BJ (cell line): ENCODE data around the gene GALNT7. TPM values are rescaled to one million over a fixed set of nuclear protein-coding genes. Genes with fewer than 3 reads are reported as not detected.
A peak's percentile ranks its signal among the peaks of the same experiment; 100 is the strongest.

Experiments
- CTCF ChIA-PET: fragments of 350-600 bp; formaldehyde crosslinking; extraction: SDS; loops from one replicate; lab custom pipeline; 2021; ENCODE audit warnings: antibody characterized with exemption, inconsistent platforms; lab: Yijun Ruan, JAX
- POLR2A ChIA-PET: fragments of 300-600 bp; sonication (Branson Sonifier 250); formaldehyde crosslinking; extraction: SDS; loops from one replicate; lab custom pipeline; 2021; ENCODE audit warnings: antibody characterized with exemption; lab: Charles Lee
- DNase-seq: peaks from one replicate; pipeline ENCODE4 v3.0.0-alpha.2; 2011; ENCODE audit warnings: low read depth
- H3K27me3 ChIP-seq: 2 replicates; pipeline ENCODE4 v1.6.0; 2011; ENCODE audit warnings: low read length; ENCODE audit not compliant: control insufficient read depth, insufficient read depth
- H3K36me3 ChIP-seq: 2 replicates; pipeline ENCODE4 v1.5.1; 2011; ENCODE audit warnings: low read length; ENCODE audit not compliant: control insufficient read depth, insufficient read depth
- H3K4me3 ChIP-seq: 2 replicates; pipeline ENCODE4 v1.5.1; 2011; ENCODE audit warnings: low read depth, mild to moderate bottlenecking, control low read depth, low read length
- polyA plus RNA-seq: library from polyadenylated mRNA; depleted of rRNA; stranded (reverse); fragments of >200 nt; gene quantifications from 2 replicates; pipeline ENCODE4 v1.2.3, GENCODE V29; 2011
- TF ChIP-seq, protein P1 (sequence below): IDR thresholded peaks from 2 replicates; pipeline ENCODE4 v1.5.1; 2011; ENCODE audit warnings: low read depth, mild to moderate bottlenecking, control low read depth, inconsistent platforms, low read length, moderate library complexity; ENCODE audit not compliant: insufficient read depth

Gene GALNT7
- polyA plus RNA-seq, 1 experiment = 6.3 TPM

DNA sequence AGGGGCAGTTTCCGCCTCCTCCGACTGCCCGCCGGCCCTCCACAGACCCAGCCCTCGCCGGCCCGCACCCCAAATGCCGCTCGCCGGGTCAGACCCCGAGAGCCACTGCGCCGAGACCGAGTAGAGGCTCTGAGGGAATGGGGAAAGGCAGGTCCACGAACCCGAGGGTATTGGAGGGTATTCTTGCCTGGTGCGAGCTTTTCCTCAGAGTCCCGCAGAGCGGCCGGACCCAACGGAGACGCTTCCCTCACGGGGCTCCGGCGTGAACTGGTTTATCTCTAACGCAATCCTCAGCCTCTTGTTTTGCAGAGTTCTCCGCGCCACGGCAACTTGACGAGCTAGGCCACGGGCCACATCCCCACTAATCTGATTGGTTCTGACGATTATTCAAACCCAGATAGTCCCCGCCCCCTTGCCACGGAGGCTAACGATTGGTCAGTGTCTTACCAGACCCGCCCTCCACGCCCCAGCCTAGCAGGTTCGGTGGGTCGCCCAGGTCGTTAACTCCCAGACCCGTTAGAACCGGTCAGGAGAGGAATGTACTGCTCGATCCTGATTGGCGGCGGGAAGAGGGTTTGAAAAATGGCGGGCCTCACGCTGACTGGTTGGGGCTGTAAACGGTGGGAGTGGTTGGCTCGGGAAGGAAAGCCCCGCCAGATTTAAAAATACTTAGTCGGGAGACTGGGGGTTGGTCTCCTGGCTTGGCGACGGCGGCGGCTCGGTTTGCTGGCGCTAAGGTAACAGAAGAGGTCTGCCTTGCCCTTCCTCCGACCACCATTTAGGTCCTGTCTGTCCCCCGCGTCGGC is 165.7 kb downstream of the GALNT7 start, which contains the start of gene HMGB2:
TSS of gene HMGB2 (minus strand) at position 274 of the 806 bp plus-strand sequence. CDS start 709 bp downstream, outside the sequence.
- POLR2A ChIA-PET = interaction anchor here (0.6 to 3.1 kb wide), 4 partner anchors 33 to 91 kb away, joined by 3 to 19 read pairs (median 4); partner anchors contain the start of gene SAP30
- Histone ChIP-seq H3K4me3 (peak within 1 kb of the TSS; percentile 100), H3K36me3 (no peaks in the 10 kb centered on the region; the same call in 1 of the 2 replicates), H3K27me3 (no peaks in the 10 kb centered on the region)
- TF ChIP-seq, protein P1, sequence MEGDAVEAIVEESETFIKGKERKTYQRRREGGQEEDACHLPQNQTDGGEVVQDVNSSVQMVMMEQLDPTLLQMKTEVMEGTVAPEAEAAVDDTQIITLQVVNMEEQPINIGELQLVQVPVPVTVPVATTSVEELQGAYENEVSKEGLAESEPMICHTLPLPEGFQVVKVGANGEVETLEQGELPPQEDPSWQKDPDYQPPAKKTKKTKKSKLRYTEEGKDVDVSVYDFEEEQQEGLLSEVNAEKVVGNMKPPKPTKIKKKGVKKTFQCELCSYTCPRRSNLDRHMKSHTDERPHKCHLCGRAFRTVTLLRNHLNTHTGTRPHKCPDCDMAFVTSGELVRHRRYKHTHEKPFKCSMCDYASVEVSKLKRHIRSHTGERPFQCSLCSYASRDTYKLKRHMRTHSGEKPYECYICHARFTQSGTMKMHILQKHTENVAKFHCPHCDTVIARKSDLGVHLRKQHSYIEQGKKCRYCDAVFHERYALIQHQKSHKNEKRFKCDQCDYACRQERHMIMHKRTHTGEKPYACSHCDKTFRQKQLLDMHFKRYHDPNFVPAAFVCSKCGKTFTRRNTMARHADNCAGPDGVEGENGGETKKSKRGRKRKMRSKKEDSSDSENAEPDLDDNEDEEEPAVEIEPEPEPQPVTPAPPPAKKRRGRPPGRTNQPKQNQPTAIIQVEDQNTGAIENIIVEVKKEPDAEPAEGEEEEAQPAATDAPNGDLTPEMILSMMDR = no peak
- peak; percentile 100 for DNase-seq
- CTCF ChIA-PET = interaction anchor here (0.6 to 4.5 kb wide), 8 partner anchors 12 to 87 kb away, joined by 3 to 20 read pairs (median 3); no protein-coding TSS in a partner anchor

DNA sequence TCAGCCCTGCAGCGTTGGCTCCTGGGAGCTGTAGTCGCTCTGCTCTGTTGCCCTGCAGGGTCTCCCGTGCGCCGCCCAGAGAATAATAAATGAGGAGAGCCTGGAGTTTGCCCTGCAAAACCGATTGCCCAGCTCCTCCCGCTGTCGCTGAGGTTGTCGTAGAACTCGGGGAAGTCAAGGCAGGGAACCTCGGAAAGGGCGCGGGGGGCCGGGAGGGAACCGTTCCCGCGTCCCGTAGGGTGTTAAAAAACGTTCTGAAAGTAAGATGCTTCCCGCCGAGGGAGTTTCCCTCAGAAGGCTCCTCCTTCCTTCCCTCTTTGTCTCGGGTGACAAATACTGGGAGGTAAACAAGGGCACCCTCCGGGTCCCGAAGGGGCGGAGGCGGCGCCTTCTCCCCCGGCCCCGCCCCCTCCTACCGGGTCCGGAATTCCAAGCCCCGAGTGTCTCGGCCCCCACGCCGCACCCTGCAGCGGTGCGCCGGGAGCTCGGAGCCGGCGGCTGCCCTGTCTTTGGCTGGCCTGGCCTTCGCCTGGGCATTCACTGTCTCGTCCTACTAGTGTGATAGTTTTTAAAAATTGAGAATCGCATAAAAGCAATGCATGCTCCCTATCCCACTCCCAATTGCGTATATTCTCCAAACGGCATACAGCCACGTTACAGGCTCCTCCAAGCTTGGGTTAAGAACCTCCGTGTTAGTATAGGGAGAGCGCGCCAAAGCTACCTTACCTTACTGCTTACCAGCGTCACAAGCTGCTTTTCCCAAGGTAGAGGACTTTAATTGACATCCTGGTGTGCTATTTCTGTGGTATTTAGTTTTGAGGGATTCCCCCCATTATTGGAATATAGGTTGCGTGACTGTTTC is 166.5 kb downstream of the GALNT7 start:
- POLR2A ChIA-PET = interaction anchor here (0.6 to 3.1 kb wide), 5 partner anchors 11 to 90 kb away, joined by 3 to 19 read pairs (median 4); partner anchors contain the start of gene SAP30
- DNase-seq = peak; percentile 41
- Histone ChIP-seq H3K27me3 (no peaks in the 10 kb centered on the region), H3K36me3 (no peaks in the 10 kb centered on the region; the same call in 1 of the 2 replicates), H3K4me3 (peak overlapping the region; percentile 86)
- TF ChIP-seq, protein P1 = no peak
- CTCF ChIA-PET = interaction anchor here (0.6 to 4.5 kb wide), 8 partner anchors 11 to 86 kb away, joined by 3 to 20 read pairs (median 3); no protein-coding TSS in a partner anchor

DNA sequence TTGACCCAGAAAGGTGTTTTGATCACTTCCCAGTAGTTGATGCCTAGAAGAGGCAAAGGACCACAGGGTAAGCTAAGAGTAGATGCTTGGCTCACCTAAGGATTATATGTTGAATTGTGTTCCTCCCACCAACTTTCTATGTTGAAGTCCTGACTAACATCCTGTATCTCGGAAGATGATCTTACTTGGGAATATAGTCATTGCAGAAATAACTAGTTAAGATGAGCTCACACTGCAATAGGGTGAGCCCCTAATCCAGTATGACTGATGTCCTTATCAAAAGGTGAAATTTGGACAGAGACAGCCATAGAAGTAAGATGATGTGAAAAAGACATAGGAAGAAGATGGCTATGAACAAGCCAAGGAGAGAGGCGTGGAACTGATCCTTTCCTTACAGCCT is 168.9 kb downstream of the GALNT7 start:
- TF ChIP-seq, protein P1 = no peak
- DNase-seq = no peak
- H3K36me3 ChIP-seq = no peaks in the 10 kb centered on the region
- no peaks in the 10 kb centered on the region for H3K27me3 ChIP-seq
- ChIA-PET CTCF (no interaction called here), POLR2A (no interaction called here)
- H3K4me3 ChIP-seq = no peak overlapping the region

DNA sequence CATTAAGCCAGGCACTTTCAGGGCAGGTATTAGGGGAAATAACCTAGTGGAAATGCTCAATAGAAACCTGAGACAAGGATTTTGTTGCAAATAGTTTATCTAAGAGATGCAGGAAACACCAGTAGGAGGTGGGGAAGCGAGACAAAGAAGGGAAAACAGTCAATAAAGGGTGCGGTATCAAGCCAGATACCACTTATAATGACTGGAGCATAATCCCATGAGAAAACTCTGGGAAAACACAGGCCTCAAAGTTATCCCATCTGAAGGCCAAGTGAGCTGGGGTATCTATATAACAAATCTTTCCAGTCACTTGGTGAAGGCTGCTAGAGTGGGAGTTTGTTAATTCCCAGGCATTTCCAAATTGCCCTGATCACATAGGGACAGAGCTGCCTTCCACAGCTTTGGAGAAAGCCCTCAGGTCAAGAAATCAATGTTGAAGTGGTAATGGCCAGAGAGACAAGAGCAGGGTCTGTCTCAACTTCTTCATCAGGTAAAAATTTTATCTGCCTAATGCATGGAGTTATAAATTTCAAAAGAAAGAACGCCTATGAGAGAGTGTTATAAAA is 175.3 kb downstream of the GALNT7 start:
- TF ChIP-seq, protein P1 = no peak
- ChIA-PET CTCF (no interaction called here), POLR2A (no interaction called here)
- Histone ChIP-seq H3K36me3 (no peaks in the 10 kb centered on the region), H3K27me3 (no peaks in the 10 kb centered on the region), H3K4me3 (no peak overlapping the region)
- no peak for DNase-seq
